Upper lobe of left lung (tissue), 4 donors: ENCODE measurements around the gene MAST3.

Experiments used
- EP300 ChIP-seq, 4 donors: sonication (generic); formaldehyde crosslinking; IDR thresholded peaks; one replicate each; pipeline ENCODE4 v1.5.1; 2017; ENCODE audit warnings: antibody characterized with exemption in 4 of 4, control low read depth in 2 of 4
- POLR2A ChIP-seq, 4 donors: fragments of 450-650 bp; IDR thresholded peaks; one replicate each; pipeline ENCODE4 v1.5.1; 2016 to 2017; ENCODE audit warnings: antibody characterized with exemption in 4 of 4, mild to moderate bottlenecking in 2 of 4
- POLR2AphosphoS5 ChIP-seq, 2 donors: sonication (generic); formaldehyde crosslinking; IDR thresholded peaks; one replicate each; pipeline ENCODE4 v1.5.1; 2017; ENCODE audit warnings: antibody characterized with exemption in 2 of 2
- TF ChIP-seq, protein P1 (sequence below), 6 experiments: fragments of 450-650 bp in 4 of 6; fragments of 200-600 bp in 2 of 6; sonication (generic) in 2 of 6; IDR thresholded peaks; one replicate each; pipeline ENCODE4 v1.5.1; 2016 to 2019; ENCODE audit warnings: antibody characterized with exemption in 6 of 6

DNA sequence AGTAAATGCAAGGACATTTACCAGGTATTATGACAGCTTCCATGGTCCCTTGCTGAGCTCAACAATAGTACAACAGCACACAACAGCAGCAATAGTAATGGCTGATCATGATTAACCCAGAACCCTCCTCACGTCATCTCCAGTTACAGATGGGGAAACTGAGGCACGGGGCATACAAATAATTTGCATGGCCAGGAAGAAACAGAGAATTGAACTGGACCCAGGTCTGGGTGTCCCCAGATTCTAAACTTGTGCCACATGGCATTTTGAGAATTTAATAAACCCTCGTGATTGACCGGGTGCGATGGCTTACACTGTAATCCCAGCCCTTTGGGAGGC is 7.2 kb downstream of the MAST3 start:
- TF ChIP-seq, protein P1, sequence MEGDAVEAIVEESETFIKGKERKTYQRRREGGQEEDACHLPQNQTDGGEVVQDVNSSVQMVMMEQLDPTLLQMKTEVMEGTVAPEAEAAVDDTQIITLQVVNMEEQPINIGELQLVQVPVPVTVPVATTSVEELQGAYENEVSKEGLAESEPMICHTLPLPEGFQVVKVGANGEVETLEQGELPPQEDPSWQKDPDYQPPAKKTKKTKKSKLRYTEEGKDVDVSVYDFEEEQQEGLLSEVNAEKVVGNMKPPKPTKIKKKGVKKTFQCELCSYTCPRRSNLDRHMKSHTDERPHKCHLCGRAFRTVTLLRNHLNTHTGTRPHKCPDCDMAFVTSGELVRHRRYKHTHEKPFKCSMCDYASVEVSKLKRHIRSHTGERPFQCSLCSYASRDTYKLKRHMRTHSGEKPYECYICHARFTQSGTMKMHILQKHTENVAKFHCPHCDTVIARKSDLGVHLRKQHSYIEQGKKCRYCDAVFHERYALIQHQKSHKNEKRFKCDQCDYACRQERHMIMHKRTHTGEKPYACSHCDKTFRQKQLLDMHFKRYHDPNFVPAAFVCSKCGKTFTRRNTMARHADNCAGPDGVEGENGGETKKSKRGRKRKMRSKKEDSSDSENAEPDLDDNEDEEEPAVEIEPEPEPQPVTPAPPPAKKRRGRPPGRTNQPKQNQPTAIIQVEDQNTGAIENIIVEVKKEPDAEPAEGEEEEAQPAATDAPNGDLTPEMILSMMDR (IDR thresholded peaks at IDR 0.05): no peak
- no peak for TF ChIP-seq POLR2A (IDR thresholded peaks at IDR 0.05)
- TF ChIP-seq POLR2AphosphoS5 (IDR thresholded peaks at IDR 0.05): no peak
- TF ChIP-seq EP300 (IDR thresholded peaks at IDR 0.05): no peak
